H9 (cell line): ENCODE measurements around the gene NOTCH1. TPM values are rescaled to one million over a fixed set of nuclear protein-coding genes. Genes with fewer than 3 reads are reported as not detected.

Source experiments
- DNase-seq: peaks from one replicate; pipeline ENCODE4 v3.0.0-alpha.2; 2017
- H2AFZ ChIP-seq: one replicate; pipeline ENCODE4 v1.6.1; 2013; ENCODE audit warnings: mild to moderate bottlenecking, low read length, control low read depth, moderate library complexity
- H2AK5ac ChIP-seq: 2 replicates; pipeline ENCODE4 v1.6.1; 2013; ENCODE audit warnings: low read length, control low read depth, mixed read lengths; ENCODE audit not compliant: insufficient read length
- H2BK120ac ChIP-seq: one replicate; pipeline ENCODE4 v1.6.1; 2013; ENCODE audit warnings: low read depth, mild to moderate bottlenecking, low read length, control low read depth, inconsistent platforms; ENCODE audit not compliant: poor library complexity, severe bottlenecking
- H2BK12ac ChIP-seq: 2 replicates; pipeline ENCODE4 v1.6.1; 2013; ENCODE audit warnings: low read length, control low read depth, mixed read lengths, low read depth; ENCODE audit not compliant: insufficient read length
- H2BK15ac ChIP-seq: 2 replicates; pipeline ENCODE4 v1.6.1; 2013; ENCODE audit warnings: low read depth, low read length, control low read depth
- H2BK20ac ChIP-seq: one replicate; pipeline ENCODE4 v1.6.1; 2013; ENCODE audit warnings: low read depth, mild to moderate bottlenecking, low read length, control low read depth, inconsistent platforms; ENCODE audit not compliant: poor library complexity, severe bottlenecking
- H2BK5ac ChIP-seq: 2 replicates; pipeline ENCODE4 v1.6.1; 2013; ENCODE audit warnings: low read length, control low read depth, mixed read lengths; ENCODE audit not compliant: insufficient read length
- H3K14ac ChIP-seq: 2 replicates; pipeline ENCODE4 v1.6.1; 2013; ENCODE audit warnings: low read length, control low read depth; ENCODE audit not compliant: insufficient read depth
- H3K18ac ChIP-seq: 2 replicates; pipeline ENCODE4 v1.6.1; 2013; ENCODE audit warnings: low read depth, mild to moderate bottlenecking, mixed read lengths, low read length, control low read depth; ENCODE audit not compliant: insufficient read length
- H3K23ac ChIP-seq: 2 replicates; pipeline ENCODE4 v1.6.1; 2013; ENCODE audit warnings: low read length, control low read depth, mixed read lengths, low read depth; ENCODE audit not compliant: insufficient read length
- H3K23me2 ChIP-seq: 2 replicates; pipeline ENCODE4 v1.6.1; 2013; ENCODE audit warnings: low read depth, mild to moderate bottlenecking, mixed read lengths, low read length, control low read depth; ENCODE audit not compliant: insufficient read length, poor library complexity, severe bottlenecking
- H3K27ac ChIP-seq: 2 replicates; pipeline ENCODE4 v1.5.1; 2013; ENCODE audit warnings: low read length, control low read depth, mixed read lengths, low read depth; ENCODE audit not compliant: insufficient read length
- H3K27me3 ChIP-seq: 2 replicates; pipeline ENCODE4 v1.6.1; 2013; ENCODE audit warnings: low read length, control low read depth, inconsistent platforms; ENCODE audit not compliant: insufficient read depth
- H3K4ac ChIP-seq: 2 replicates; pipeline ENCODE4 v1.6.1; 2013; ENCODE audit warnings: low read depth, mild to moderate bottlenecking, control low read depth, inconsistent platforms, low read length, moderate library complexity
- H3K4me1 ChIP-seq: 2 replicates; pipeline ENCODE4 v1.6.1; 2013; ENCODE audit warnings: low read length, control low read depth, inconsistent platforms; ENCODE audit not compliant: insufficient read depth
- H3K4me2 ChIP-seq: 2 replicates; pipeline ENCODE4 v1.6.1; 2013; ENCODE audit warnings: low read length, control low read depth, mixed read lengths; ENCODE audit not compliant: insufficient read length, insufficient read depth
- H3K56ac ChIP-seq: 2 replicates; pipeline ENCODE4 v1.6.1; 2013; ENCODE audit warnings: low read depth, mild to moderate bottlenecking, mixed read lengths, low read length, control low read depth; ENCODE audit not compliant: insufficient read length
- H3K79me1 ChIP-seq: 2 replicates; pipeline ENCODE4 v1.6.1; 2013; ENCODE audit warnings: low read depth, mild to moderate bottlenecking, moderate library complexity, low read length, control low read depth, inconsistent platforms; ENCODE audit not compliant: insufficient read depth, poor library complexity, severe bottlenecking
- H3K79me2 ChIP-seq: 2 replicates; pipeline ENCODE4 v1.6.1; 2013; ENCODE audit warnings: low read length, control low read depth, inconsistent platforms; ENCODE audit not compliant: insufficient read depth
- H3K9ac ChIP-seq: 2 replicates; pipeline ENCODE4 v1.6.1; 2013; ENCODE audit warnings: low read length, control low read depth, mixed read lengths; ENCODE audit not compliant: insufficient read length; ENCODE audit errors: extremely low read depth
- H3K9me3 ChIP-seq: one replicate; pipeline ENCODE4 v1.6.1; 2013; ENCODE audit warnings: low read depth, low read length, inconsistent platforms; ENCODE audit not compliant: control insufficient read depth
- H3T11ph ChIP-seq: one replicate; pipeline ENCODE4 v1.6.1; 2013; ENCODE audit warnings: mild to moderate bottlenecking, low read length, control low read depth, inconsistent platforms
- H4K20me1 ChIP-seq: one replicate; pipeline ENCODE4 v1.6.1; 2013; ENCODE audit not compliant: control insufficient read depth, insufficient read length, insufficient read depth
- H4K5ac ChIP-seq: 2 replicates; pipeline ENCODE4 v1.6.1; 2013; ENCODE audit warnings: low read depth, mild to moderate bottlenecking, mixed read lengths, low read length, control low read depth; ENCODE audit not compliant: insufficient read length
- H4K8ac ChIP-seq: replicated peaks from 2 replicates; pipeline ENCODE4 v1.6.1; 2013; ENCODE audit warnings: low read length, control low read depth, mixed read lengths, low read depth; ENCODE audit not compliant: insufficient read length
- H4K91ac ChIP-seq: 2 replicates; pipeline ENCODE4 v1.6.1; 2013; ENCODE audit warnings: low read depth, mild to moderate bottlenecking, moderate library complexity, mixed read lengths, low read length, control low read depth; ENCODE audit not compliant: insufficient read length
- H3K27ac Mint-ChIP-seq, 3 experiments: 2 replicates in 2 of 3; 3 replicates in 1 of 3; pipeline ENCODE4 v1.8.0; 2020 to 2021; ENCODE audit warnings: mixed read lengths in 3 of 3, mild to moderate bottlenecking in 1 of 3, moderate library complexity in 1 of 3
- H3K27me3 Mint-ChIP-seq: 2 replicates; pipeline ENCODE4 v1.8.0; 2021; ENCODE audit warnings: low read depth, mild to moderate bottlenecking, moderate library complexity, mixed read lengths
- H3K36me3 Mint-ChIP-seq, 3 experiments: 2 replicates in 2 of 3; 3 replicates in 1 of 3; pipeline ENCODE4 v1.8.0; 2020 to 2021; ENCODE audit warnings: low read depth in 3 of 3, mixed read lengths in 3 of 3; ENCODE audit not compliant: insufficient read depth in 1 of 3
- H3K4me1 Mint-ChIP-seq, 2 experiments: 2 replicates each; pipeline ENCODE4 v1.8.0; 2020; ENCODE audit warnings: mixed read lengths in 2 of 2
- H3K4me3 Mint-ChIP-seq, 2 experiments: 2 replicates in 1 of 2; 3 replicates in 1 of 2; pipeline ENCODE4 v1.8.0; 2020 to 2021; ENCODE audit warnings: mild to moderate bottlenecking in 2 of 2, mixed read lengths in 2 of 2, moderate library complexity in 1 of 2
- H3K9me3 Mint-ChIP-seq, 2 experiments: 2 replicates in 1 of 2; 3 replicates in 1 of 2; pipeline ENCODE4 v1.8.0; 2020; ENCODE audit warnings: mild to moderate bottlenecking in 2 of 2, mixed read lengths in 2 of 2, moderate library complexity in 1 of 2
- CTCF ChIP-seq: fragments of 200-600 bp; sonication (generic); conservative IDR thresholded peaks from 3 replicates; pipeline ENCODE4 v1.8.0; 2021; ENCODE audit warnings: antibody characterized with exemption, mild to moderate bottlenecking
- WGBS: extraction: QIAGEN DNeasy Blood & Tissue Kit; methylation state at CpG from one replicate; pipeline ENCODE4 v1.1.7; 2013; ENCODE audit warnings: missing lambda C conversion rate, low lambda C conversion rate, mixed read lengths; ENCODE audit not compliant: insufficient read length; ENCODE audit errors: extremely low coverage; 5-methylcytosine and 5-hydroxymethylcytosine counted together
- total RNA-seq: library from RNA; stranded (reverse); gene quantifications from 2 replicates; pipeline ENCODE4 v1.2.1, GENCODE V29; 2021

The NOTCH1 gene
- total RNA-seq, 1 experiment from 2014 or later = 71.6 TPM

DNA sequence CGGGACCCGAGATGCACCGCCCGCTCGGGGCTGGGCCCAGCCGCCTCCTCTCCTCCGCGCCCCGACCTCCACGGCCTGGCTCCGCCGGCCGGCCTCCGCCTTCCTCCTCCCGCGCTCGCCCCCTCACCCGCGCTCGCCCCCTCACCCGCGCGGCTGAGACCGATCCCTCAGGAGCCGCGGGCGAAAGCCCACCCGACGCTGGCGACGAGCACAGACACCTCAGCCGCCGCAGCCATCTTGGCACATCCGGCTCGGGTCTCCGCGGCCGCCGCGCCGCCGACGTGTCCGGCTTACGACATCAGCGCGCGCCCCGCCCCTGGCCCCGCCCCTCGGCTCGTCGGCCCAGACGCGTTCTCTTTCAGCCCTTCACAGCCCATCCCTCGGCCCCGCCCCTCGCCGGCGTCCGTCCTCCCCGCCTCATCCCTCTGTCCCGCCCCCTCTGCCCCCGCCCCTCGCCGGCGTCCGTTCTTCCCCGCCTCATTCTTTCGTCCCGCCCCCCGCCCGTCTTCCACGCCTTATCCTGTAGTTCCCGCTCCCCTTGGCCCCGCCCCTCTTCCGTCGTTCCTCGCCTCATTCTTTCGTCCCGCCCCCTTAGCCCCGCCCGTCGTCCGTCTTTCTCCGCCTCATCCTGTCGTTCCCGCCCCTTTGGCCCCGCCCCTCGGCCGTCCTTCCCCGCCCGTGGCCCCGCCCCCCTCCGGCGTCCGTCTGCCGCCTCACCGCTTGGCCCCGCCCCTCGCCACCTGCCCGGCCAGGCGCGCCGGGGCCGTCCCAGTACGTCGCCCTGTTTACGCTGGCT is 62.9 kb downstream of the NOTCH1 start, which contains the start of gene SEC16A:
TSS of gene SEC16A (minus strand) at position 248 of the 796 bp plus-strand sequence. CDS start 5,425 bp downstream, outside the sequence.
- Mint-ChIP-seq H3K4me3 (peak within 1 kb of the TSS; percentile 93 to 96), H3K27ac (peak within 1 kb of the TSS; percentile 95 to 100 (median 99); a peak in 6 of 7 replicates), H3K36me3 (peaks cover 6 to 15% (median 12%) of the 10 kb centered on the region in 3 experiments; a peak in 6 of 7 replicates), H3K9me3 (no peaks in the 10 kb centered on the region), H3K27me3 (no peaks in the 10 kb centered on the region), H3K4me1 (peaks cover 8 to 14% of the 10 kb centered on the region in 2 experiments)
- Histone ChIP-seq H3K23ac (no peak within 1 kb of the TSS), H3K4me1 (peaks cover 3% of the 10 kb centered on the region; the same call in 1 of the 2 replicates), H4K5ac (no peak within 1 kb of the TSS), H2BK120ac (peak within 1 kb of the TSS; percentile 71), H4K91ac (no peak within 1 kb of the TSS), H3K79me2 (peaks cover 35% of the 10 kb centered on the region), H3K79me1 (peaks cover 4% of the 10 kb centered on the region), H2BK15ac (no peak within 1 kb of the TSS), H3K14ac (peak within 1 kb of the TSS; percentile 96), H3K27ac (peak within 1 kb of the TSS; percentile 95), H2BK12ac (no peak within 1 kb of the TSS), H3K56ac (no peak within 1 kb of the TSS), H2BK5ac (no peak within 1 kb of the TSS), H3K23me2 (peaks cover 11% of the 10 kb centered on the region), H3K27me3 (no peaks in the 10 kb centered on the region), H4K20me1 (peaks cover 2% of the 10 kb centered on the region), H2BK20ac (peak within 1 kb of the TSS; percentile 90), H3K4ac (no peak within 1 kb of the TSS; the same call in 1 of the 2 replicates), H2AFZ (no peak within 1 kb of the TSS), H3T11ph (peak within 1 kb of the TSS; percentile 59), H2AK5ac (no peak within 1 kb of the TSS), H4K8ac (no peak within 1 kb of the TSS), H3K9ac (peak within 1 kb of the TSS; percentile 97), H3K9me3 (no peaks in the 10 kb centered on the region), H3K18ac (peak within 1 kb of the TSS; percentile 100), H3K4me2 (peak within 1 kb of the TSS; percentile 94)
- no CpG with 5 or more reads among the region's 109 CpGs for WGBS
- DNase-seq = peak; percentile 98
- no peak for TF ChIP-seq CTCF
